GM19035 (cell line): ENCODE results near the gene NT5C3A.
A peak's percentile ranks its signal among the peaks of the same experiment; 100 is the strongest.
"Not testable (repeated sequence)": the region's sequence is repeated elsewhere in the genome, so short reads cannot be mapped to it uniquely, and the experiment has no call there.

Experiments
- ATAC-seq: cut with Tn5 transposase; IDR thresholded peaks from one replicate; pipeline ENCODE4 v1.9.1; 2021; ENCODE audit not compliant: unreplicated experiment

NT5C3A gene

DNA sequence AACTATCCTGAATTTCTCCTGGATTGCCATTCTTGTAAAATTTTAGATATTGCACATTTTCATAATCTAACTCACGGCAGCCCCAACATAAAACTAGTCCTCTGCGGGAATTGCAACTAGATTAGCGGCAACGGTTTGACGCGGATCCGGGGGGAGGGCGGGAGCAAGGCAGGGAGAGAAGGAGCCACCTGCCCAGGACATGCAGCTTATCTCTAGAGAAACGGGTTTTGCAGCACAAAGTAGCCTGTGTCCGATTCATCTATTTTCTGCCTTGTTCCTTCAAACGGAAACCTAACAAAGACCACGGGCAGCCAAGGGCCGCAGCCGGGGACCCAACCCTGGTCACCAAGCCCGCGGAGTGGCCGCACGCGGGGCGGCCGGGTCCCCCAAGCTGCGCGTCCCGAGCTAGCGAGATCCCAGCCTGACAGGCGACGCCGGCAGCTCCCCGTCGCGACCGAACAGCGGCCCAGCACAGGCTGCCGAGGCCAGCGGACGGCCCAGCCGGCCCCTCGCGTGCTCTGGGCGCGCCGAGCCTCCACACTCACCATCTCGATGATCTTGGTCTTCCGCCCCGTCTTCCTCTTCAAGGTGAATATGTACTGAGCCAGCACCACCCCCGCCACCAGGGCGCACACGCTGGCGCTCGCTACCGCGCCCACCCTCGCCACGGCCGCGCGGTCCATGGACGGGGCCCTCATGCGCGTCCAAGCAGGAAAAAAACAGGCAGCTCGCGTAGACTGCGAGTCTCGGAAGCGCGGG is at the start of gene NT5C3A:
TSS of gene NT5C3A (minus strand) at position 754 of the 759 bp plus-strand sequence. CDS start at position 683, 71 bp downstream.
- ATAC-seq, result peak; percentile 44

DNA sequence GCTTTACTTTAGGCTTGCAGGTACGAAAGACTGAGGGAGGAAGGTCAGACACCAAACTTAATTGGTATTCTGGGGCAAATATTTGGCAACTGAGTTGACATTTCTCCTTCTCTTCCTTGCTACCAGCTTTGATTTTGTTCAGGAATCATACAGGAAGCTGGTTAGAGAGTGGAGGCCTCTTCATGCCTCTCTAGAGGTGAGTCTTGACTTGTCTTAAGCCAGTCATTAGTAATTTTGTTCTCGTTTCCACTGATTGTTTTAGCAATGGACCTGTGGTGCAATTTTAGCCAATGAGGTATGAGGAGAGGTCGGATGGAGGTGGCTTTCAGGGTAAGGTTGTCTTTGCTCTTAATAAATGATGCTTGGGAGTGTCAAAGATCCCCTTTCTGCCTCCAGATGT is 49.0 kb upstream of the NT5C3A start:
- no peak for ATAC-seq

DNA sequence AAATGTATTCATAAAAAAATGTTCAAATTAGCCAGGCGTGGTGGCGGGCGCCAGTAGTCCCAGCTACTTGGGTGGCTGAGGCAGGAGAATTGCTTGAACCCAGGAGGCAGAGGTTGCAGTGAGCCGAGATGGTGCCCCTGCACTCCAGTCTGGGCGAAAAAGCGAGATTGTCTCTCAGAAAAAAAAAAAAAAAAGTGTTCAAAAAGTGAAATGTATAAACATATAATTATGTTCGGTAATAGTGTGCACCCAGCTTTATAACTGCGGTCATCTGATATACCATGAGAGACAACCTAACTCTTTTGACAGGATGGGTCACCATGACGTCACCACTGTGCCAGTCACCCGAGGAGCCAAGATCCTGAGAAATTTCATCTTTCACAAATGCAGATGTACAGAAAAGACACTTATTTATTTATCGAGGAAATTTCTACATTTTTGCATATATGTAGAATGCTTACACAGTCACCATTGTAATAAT is 47.2 kb upstream of the NT5C3A start:
- no peak for ATAC-seq

DNA sequence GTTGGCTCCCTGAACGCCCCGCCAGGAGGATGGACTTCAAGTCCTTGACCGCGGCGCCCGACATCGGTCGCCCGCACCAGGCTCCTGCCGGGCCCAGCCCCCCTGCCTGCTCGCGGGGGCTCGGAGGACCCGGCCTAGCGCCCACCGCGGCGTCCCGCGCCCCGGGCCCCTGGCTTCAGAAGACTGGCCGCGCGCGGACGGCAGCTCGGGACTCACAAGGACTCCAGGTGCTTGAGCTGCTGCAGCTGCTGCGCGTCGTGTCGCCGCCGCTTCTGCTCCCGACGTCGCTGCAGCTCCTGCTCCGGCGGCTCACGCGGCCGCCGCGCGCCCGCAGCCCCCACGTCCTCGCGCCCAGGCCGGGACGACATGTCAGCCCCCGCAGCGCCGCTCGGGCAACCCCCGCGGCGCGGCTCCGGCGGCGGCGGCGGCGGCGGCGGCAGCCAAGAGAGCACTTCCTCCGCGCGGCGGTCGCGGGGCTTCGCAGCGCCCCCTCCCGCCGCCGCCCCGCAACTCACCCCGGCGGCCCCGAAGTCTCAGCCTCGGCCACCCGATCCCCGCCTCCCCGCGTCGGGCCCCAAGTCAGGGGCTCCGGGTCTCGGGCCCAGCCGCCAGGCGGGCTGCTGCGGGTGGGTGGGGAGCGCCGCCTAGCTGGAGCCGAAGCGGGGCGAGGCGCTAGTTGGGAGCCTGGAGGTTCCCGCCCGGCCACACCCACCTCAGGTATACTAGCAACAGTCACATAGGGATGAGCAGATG is 46.6 kb upstream of the NT5C3A start, which contains the start of gene RP9:
TSS of gene RP9 (minus strand) at position 400 of the 753 bp plus-strand sequence. CDS start at position 368, 32 bp downstream.
- peak; percentile 85 for ATAC-seq

DNA sequence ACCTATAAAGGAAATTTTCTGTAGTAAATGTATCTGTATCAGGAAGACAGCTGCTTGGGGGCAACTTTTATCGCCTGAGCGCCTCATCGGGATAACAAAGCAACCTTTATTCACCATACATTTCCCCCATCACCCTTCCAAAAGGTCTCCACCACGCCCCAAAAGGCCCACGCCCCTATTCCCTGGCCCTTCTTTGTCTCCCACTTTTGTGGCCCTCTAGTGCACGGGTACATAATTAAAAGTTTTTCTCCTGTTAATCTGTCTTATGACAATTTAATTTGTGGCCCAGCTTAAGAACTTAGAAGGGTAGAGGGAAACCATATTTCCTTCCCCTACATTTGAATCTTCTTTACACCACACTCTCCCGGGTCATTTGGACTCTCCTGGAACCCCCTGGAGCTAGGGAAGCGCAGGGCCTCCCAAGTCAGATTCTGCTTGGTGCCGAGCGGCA is 46.0 kb upstream of the NT5C3A start:
- ATAC-seq, result peak; percentile 11

DNA sequence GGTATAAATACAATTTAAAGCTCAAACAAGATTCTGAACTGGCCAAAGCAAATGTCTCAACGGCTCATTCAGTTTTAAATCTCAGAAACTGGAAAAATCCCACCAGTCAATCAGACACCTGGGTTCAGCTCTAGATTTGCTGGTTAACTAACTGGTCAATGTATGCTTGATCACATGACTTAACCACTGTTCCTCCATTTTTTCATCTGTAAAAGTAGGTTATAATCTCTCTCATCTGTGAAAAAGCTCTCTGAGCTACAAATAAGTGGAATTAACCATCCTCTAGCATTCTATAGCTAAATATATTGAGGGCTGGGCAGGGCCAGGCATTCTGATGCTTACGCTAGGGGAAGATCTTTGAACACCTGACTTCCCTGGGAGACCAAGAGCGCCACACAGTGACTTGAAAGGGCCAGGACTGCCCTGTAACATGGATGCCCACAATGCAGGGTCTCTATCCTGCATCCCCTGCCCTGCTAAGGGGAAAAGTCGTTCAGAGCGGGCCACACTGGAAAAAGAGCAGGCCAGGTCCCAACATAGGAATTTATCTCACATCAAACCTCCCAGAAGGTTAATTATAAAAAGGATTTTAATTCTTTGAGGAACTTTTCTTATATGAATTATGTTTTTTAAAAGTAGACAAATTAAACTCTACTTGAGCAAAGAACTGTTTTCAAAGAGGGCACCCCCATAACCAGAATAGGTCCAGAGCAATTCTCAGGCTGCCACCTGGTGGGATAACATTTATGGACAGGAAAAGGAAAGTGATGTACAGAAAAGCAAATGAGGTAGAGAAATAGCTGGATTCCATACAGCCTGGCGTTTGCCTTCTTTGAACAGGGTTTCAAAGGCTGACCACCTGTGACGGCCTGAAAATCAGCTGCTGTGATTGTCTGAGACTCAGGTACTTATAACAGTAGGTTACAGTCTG is 44.8 kb upstream of the NT5C3A start:
- peak; percentile 42 for ATAC-seq

DNA sequence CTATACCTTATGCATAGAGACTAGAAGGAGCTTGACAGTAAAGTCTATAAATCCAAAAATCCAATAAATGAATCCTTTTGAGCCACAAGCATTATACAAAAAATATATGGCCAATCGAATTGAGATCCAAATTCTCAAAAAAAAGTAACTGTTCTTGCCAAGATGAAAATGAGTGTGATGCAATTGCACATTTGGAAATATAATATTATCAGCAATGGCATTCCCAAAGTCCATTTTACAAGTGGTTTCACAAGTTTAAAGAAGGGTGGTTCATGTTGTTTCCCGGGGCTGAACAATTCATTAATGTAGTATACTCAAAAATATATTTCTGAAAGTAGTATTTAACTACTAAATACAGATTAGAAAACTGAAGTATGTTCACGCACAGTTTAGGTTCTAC is 39.3 kb upstream of the NT5C3A start:
- no peak for ATAC-seq

DNA sequence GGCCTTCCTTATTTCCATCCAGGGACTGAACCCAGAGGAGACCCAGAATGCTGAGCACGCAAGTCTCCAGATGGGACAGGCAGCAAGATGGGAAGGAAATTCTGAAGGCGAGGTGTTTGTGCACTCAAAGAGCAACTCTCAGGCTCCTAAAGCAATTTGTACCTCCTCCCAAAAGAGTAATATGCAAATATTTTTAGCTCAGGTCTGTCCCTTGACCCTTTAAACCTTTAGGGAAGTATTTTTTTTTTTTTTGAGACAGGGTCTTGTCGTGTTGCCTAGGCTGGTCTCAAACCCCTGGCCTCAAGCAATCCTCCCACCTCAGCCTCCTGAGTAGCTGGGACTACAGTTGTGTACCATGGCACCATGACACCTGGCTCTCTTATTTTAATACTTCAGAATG is 38.2 kb upstream of the NT5C3A start:
- ATAC-seq, result no peak

DNA sequence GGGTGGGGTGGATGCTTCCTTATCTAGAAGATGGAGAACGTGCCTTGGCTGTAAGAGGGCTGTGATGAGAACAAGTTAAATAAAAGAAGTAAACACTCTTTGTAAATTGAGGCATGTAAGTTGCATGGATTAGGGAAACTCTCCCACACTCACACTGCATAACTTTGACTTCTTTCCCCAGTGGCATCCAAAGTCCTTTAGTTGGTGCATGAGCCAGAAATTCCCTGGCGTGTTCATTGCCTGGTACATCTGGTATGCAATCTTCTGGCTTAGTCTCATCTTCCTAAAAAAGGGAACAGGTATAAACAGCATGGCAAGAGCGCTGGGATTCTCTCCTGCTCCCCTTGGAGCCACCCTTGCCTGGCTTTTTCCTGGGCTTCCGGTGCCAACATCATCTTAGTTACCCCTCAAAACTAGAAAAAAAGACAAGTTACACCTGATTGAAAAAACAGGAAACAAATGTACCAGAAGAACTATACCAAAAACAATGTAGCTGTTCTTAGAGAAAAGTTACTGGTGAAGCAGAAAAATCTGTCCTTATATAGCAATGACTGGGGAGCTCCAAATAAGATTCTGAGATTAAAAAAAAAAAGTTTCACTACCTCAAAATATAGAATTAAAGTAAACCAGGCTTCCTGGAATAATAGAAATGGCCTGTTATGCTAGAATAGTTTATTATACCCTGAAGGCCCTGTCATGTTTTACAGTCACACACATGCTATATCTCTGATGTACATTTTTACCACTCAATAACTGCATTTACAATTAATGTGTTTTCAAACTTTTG is 36.8 kb upstream of the NT5C3A start:
- no peak for ATAC-seq

DNA sequence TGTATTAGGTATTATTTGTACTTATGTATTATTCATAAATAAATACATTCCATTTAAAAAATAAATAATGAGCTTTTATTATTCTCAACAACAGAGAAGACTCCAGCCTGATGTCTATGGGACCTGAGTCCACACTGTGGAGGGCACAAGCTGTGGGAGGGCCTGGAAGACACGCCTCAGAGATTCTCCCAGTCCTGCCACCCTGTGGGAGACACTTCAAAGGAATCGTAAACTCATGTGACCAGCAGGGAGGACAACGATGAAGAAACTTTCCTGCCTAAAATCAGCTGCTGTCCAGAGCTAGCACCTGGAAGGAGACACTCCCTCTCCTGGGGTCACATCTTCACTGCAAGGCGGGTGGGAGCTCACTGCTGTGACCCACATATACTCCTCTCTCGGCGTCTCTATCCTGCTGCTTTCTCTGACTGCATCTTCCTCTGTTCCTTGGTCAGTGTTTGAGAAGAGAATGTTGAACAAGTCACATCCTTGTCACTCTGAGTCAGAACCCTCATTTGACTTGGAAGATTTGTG is 32.2 kb upstream of the NT5C3A start:
- not testable (repeated sequence) for ATAC-seq

DNA sequence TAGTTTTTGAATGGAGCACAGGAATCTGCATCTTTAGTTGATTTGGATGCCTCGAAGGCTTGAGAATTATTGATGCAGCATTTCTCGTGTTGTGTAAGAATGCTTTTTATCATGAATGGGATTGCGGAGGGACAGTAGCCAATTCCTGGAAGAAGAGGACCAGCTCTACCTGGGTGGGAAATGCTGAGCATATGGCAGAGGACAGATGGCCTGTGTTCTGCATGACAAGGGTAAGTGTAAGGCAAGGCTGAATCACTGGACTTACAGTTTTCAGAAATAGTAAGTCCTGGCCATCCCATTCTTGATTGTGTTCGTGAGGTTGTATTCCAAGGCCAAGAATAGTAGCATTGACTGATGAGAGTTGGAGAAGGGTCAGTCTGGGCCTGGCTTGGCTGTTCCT is 30.7 kb upstream of the NT5C3A start:
- no peak for ATAC-seq

DNA sequence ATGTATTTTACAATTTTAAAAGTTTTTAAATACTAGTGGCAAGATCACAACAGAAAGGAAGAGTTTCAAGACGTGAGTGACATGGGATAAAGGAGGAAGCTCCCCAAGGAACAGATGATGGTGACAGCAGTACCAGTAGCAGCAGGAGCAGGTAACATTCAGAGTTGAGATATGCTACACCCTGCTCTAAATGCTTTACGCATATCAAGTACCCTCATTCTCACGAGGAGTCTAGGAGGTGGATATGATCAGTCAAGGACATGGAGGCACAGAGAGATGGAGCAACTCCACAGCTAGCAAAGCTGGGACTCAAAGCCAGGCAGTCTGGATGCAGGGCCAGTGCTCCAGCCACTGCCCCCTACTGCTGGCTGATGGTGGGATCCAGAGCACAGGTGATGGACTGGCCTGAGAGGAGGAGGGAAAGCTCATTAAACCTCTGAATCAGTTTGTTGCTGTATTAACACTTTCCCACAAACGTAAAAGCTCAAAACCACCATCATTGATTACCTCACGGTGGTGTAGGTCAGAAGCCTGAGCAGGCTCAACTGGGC is 29.1 kb upstream of the NT5C3A start:
- no peak for ATAC-seq

DNA sequence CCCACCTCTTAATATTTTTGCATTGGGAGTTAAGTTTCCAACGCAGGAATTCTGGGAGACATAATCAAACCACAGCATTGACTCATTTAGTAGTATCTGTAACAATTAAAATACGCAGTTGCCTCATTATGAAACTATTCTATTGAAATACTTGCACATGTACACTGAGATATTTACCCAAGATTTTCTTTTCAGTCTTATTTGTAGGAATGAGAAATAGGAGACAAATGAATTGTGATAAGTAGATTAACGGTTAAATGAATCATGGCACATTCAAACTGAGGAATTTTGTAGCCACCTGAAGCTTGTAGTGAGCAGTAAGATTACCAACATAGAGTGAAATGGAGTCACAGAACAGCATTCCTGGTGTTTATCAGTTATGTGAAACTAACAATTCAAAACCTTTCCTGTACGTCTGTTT is 28.5 kb upstream of the NT5C3A start:
- no peak for ATAC-seq

DNA sequence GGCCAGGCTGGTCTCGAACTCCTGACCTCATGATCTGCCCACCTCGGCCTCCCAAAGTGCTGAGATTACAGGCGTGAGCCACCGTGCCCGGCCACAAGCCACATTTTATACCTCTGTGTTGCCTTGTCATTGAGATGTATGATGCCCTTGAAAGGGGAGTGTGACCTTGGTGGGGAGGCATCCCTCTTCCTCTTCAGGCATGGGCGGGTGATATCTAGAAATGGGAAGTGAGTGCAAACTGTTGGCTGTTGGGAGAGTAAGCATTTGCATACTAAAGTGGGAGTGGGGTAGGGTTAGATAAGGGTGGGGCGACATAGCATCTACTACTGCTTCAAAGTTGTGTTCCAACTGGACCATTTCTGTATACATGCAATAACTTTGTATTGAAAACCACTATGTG is 26.6 kb upstream of the NT5C3A start:
- ATAC-seq, result no peak

DNA sequence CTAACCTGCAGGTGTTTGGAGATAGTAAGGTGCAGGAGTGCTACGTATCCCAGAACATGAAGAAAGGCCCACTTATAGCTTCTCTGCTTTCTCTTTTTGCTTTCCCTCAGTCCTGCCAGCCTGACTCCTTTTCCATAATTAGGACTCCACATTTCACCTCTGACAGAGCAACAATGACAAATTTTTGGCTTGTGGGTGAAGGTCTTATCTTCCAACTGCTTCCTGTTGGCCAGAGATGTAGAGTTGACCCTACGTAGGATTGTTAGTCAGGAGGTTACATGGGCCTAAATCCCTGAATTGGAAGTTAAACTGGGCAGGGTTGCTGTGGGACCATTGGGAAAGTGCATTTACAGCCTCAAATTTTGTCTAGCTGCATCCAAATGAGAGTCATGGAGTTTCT is 25.3 kb upstream of the NT5C3A start:
- ATAC-seq, result no peak

DNA sequence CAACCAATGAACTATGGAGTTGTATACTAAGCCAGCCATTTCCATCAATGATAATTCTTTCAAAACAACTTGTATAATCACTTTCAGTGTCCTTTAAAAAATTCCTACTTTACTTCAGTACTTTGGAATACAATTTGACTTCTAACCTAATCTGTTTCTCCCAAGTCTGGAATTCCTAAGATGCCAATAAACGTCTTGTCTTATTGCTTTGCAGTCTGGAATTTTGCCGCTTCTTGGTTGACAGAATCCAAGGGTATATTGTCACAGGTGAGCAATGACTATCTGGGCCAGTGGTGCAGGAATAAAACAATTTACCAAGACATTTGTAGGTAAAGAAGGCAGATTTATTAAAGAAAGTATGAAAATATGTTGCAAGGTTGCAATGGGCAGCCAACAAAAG is 24.8 kb upstream of the NT5C3A start:
- no peak for ATAC-seq

DNA sequence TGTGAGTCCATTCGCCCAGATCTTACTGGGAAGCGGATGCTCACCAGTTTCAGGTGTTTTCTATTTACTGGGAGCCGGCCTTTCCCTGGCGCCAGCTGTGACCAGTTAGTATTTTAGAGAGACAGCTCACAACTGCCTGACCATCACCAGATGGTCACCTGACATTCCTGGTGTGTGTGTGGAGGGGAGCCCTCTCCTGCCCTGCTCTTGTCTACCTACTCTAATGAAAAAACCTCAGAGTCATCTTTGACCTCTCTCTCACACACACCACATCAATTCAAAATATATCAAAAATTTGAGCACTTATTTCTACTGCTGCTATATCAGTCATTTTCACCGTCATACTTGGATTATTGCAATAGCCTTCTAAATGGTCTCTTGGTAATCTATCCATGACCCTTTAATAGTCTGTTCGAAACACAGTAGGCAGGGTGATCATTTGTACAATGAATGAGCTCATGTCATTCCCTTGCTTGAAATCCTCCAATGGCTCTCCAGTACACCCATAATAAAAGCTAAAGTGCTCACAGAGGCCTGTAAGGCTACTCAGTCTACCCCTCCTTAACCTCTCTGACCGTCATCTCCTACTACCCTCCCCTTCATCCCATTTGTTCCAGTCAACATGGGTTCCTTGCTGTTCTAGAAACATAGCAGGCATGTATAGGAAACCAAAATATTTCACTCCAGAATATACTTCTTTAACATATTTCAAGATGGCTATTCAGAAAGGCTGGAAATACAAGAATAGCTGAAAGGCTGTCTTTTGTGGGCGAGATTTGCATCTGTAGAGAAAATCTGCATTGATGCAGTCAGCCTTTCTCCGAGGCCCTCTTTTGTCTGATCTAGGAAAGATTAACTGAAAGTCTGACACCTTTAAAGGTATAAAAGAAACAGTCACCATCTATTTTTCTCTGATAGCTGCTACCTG is 17.5 kb upstream of the NT5C3A start:
- ATAC-seq, result no peak

DNA sequence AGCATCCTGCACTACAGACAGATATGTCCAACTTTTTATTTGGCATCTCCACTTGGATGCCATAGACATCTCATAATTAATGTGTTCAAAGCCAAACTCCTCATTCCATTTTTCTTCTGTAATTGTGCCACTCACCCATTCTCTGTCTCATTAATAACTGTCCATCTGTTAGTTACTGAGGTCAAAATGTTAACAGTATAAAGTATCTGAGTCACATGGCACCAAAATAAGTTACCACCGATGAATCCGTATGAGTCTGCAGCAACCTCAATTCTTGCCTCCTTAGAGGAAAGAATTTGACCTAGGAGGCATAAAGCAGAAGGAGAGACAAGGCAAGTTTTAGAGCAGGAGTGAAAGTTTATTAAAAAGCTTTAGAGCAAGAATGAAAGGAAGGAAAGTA is 16.5 kb upstream of the NT5C3A start:
- no peak for ATAC-seq

DNA sequence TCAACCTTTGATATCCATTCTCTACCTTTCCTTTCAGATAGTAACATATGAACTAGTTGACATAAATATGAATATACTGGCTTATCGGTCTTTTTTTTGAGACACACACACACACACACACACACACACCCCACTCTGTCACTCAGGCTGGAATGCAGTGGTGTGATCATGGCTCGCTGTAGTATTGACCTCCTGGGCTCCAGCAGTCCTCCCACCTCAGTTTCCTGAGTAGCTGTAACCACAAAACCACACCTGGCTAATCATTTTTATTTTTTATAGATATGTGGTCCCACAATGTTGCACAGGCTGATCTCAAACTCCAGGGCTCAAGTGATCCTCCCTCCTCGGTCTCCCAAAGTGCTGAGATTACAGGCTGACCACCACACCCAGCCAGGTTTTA is 14.2 kb upstream of the NT5C3A start:
- no peak for ATAC-seq
